Trophoblast cell (in vitro differentiated cells and primary cell): ENCODE data around the gene FBXL19.
A peak's percentile ranks its signal among the peaks of the same experiment; 100 is the strongest.

Experiments
- DNase-seq, 2 donors: peaks; one replicate each; pipeline ENCODE4 v3.0.0-alpha.2; 2016
- H2AFZ ChIP-seq: 2 replicates; pipeline ENCODE4 v1.6.1; 2013; ENCODE audit warnings: low read length, moderate library complexity, mild to moderate bottlenecking; ENCODE audit not compliant: insufficient read depth, poor library complexity
- H2AK5ac ChIP-seq: 2 replicates; pipeline ENCODE4 v1.6.1; 2013; ENCODE audit warnings: mild to moderate bottlenecking, low read length
- H2BK120ac ChIP-seq: 2 replicates; pipeline ENCODE4 v1.6.1; 2013; ENCODE audit warnings: low read length, mild to moderate bottlenecking, moderate library complexity; ENCODE audit not compliant: insufficient read depth, poor library complexity
- H2BK12ac ChIP-seq: 2 replicates; pipeline ENCODE4 v1.6.1; 2013; ENCODE audit warnings: mild to moderate bottlenecking, low read length, moderate library complexity
- H2BK5ac ChIP-seq: 2 replicates; pipeline ENCODE4 v1.6.1; 2013; ENCODE audit warnings: low read length, low read depth, moderate library complexity, mild to moderate bottlenecking; ENCODE audit not compliant: poor library complexity
- H3K14ac ChIP-seq: 2 replicates; pipeline ENCODE4 v1.6.1; 2013; ENCODE audit warnings: mild to moderate bottlenecking, low read length
- H3K18ac ChIP-seq: 2 replicates; pipeline ENCODE4 v1.6.1; 2013; ENCODE audit warnings: mild to moderate bottlenecking, low read length
- H3K23ac ChIP-seq: 2 replicates; pipeline ENCODE4 v1.6.1; 2013; ENCODE audit warnings: low read length
- H3K27ac ChIP-seq: 2 replicates; pipeline ENCODE4 v1.5.1; 2013; ENCODE audit warnings: low read depth, mild to moderate bottlenecking, inconsistent platforms, low read length, moderate library complexity
- H3K27me3 ChIP-seq: 2 replicates; pipeline ENCODE4 v1.6.1; 2013; ENCODE audit warnings: inconsistent platforms, mild to moderate bottlenecking, low read length, moderate library complexity; ENCODE audit not compliant: insufficient read depth
- H3K36me3 ChIP-seq, 2 experiments: 1 replicate in 1 of 2; 2 replicates in 1 of 2; pipeline ENCODE4 v1.6.1; 2013; ENCODE audit warnings: low read length in 2 of 2, mild to moderate bottlenecking in 2 of 2, moderate library complexity in 1 of 2; ENCODE audit not compliant: insufficient read depth in 2 of 2, control insufficient read depth in 1 of 2
- H3K4ac ChIP-seq: 2 replicates; pipeline ENCODE4 v1.6.1; 2013; ENCODE audit warnings: low read depth, mild to moderate bottlenecking, low read length, moderate library complexity
- H3K4me1 ChIP-seq, 2 experiments: 1 replicate in 1 of 2; 2 replicates in 1 of 2; pipeline ENCODE4 v1.6.1; 2013; ENCODE audit warnings: low read length in 2 of 2, mild to moderate bottlenecking in 2 of 2, moderate library complexity in 1 of 2; ENCODE audit not compliant: insufficient read depth in 2 of 2, control insufficient read depth in 1 of 2
- H3K4me2 ChIP-seq: 2 replicates; pipeline ENCODE4 v1.6.1; 2013; ENCODE audit warnings: inconsistent platforms, mild to moderate bottlenecking, low read length, moderate library complexity
- H3K4me3 ChIP-seq: 2 replicates; pipeline ENCODE4 v1.5.1; 2013; ENCODE audit warnings: mild to moderate bottlenecking, low read depth, low read length, inconsistent platforms
- H3K79me1 ChIP-seq: one replicate; pipeline ENCODE4 v1.6.1; 2013; ENCODE audit warnings: low read length
- H3K79me2 ChIP-seq: 2 replicates; pipeline ENCODE4 v1.6.1; 2013; ENCODE audit warnings: low read length, mild to moderate bottlenecking; ENCODE audit not compliant: control insufficient read depth, insufficient read depth, poor library complexity
- H3K9ac ChIP-seq: 2 replicates; pipeline ENCODE4 v1.6.1; 2013; ENCODE audit warnings: mild to moderate bottlenecking, low read length
- H3K9me3 ChIP-seq: 2 replicates; pipeline ENCODE4 v1.6.1; 2013; ENCODE audit warnings: low read depth, mild to moderate bottlenecking, control low read depth, inconsistent platforms, low read length; ENCODE audit not compliant: insufficient read depth
- H4K12ac ChIP-seq: 2 replicates; pipeline ENCODE4 v1.6.1; 2013; ENCODE audit warnings: low read depth, mild to moderate bottlenecking, low read length, moderate library complexity
- H4K8ac ChIP-seq: 2 replicates; pipeline ENCODE4 v1.6.1; 2013; ENCODE audit warnings: low read depth, mild to moderate bottlenecking, low read length, moderate library complexity
- H4K91ac ChIP-seq: one replicate; pipeline ENCODE4 v1.6.1; 2013; ENCODE audit warnings: low read depth, mild to moderate bottlenecking, low read length, moderate library complexity
- WGBS: extraction: QIAGEN DNeasy Blood & Tissue Kit; methylation state at CpG from one replicate; pipeline ENCODE4 v1.1.7; 2013; ENCODE audit warnings: missing lambda C conversion rate; ENCODE audit not compliant: insufficient read length, insufficient coverage; ENCODE audit errors: extremely low coverage; 5-methylcytosine and 5-hydroxymethylcytosine counted together

FBXL19 gene

GRCh38 chr16:30901201-30902028 is 22.0 kb upstream of the FBXL19 start:
- Histone ChIP-seq H4K12ac (peak overlapping the region; percentile 80), H4K91ac (peak overlapping the region; percentile 26), H3K4ac (peak overlapping the region; percentile 24), H3K4me1 (peaks cover 0 to 10% of the 10 kb centered on the region in 2 experiments), H2AK5ac (peak overlapping the region; percentile 68), H2BK12ac (no peak overlapping the region), H3K27ac (peak overlapping the region; percentile 84), H3K23ac (no peak overlapping the region), H4K8ac (peak overlapping the region; percentile 74), H2BK120ac (peak overlapping the region; percentile 30), H3K36me3 (no peaks in the 10 kb centered on the region), H2BK5ac (peak overlapping the region; percentile 31), H3K9ac (no peak overlapping the region), H3K27me3 (no peaks in the 10 kb centered on the region), H3K79me1 (peaks cover 11% of the 10 kb centered on the region), H3K4me3 (peak overlapping the region; percentile 65), H3K4me2 (peak overlapping the region; percentile 83), H3K18ac (peak overlapping the region; percentile 37), H3K9me3 (no peaks in the 10 kb centered on the region), H2AFZ (peak overlapping the region; percentile 64), H3K14ac (peak overlapping the region; percentile 39), H3K79me2 (peaks cover 4% of the 10 kb centered on the region)
- no CpG with 5 or more reads among the region's 6 CpGs for WGBS
- DNase-seq: no peak

- H3K36me3 ChIP-seq: no peaks in the 10 kb centered on the region
- H4K12ac ChIP-seq: peak overlapping the region; percentile 80
- H2AFZ ChIP-seq: peak overlapping the region; percentile 64
- H2AK5ac ChIP-seq: peak overlapping the region; percentile 68
- H2BK5ac ChIP-seq: peak overlapping the region; percentile 87
- H3K27ac ChIP-seq: peak overlapping the region; percentile 84
- H4K8ac ChIP-seq: peak overlapping the region; percentile 93
- peak overlapping the region; percentile 83 for H3K4me2 ChIP-seq
- peak; percentile 60 to 89 for DNase-seq
- peak overlapping the region; percentile 50 for H3K4ac ChIP-seq
- no peak overlapping the region for H2BK12ac ChIP-seq
- WGBS: no CpG with 5 or more reads among the region's 99 CpGs
- no peak overlapping the region for H3K23ac ChIP-seq
- H2BK120ac ChIP-seq: peak overlapping the region; percentile 70
- no peaks in the 10 kb centered on the region for H3K9me3 ChIP-seq
- no peaks in the 10 kb centered on the region for H3K79me2 ChIP-seq
- peak overlapping the region; percentile 95 for H3K18ac ChIP-seq
- H3K14ac ChIP-seq: peak overlapping the region; percentile 88
- peaks cover 0 to 7% of the 10 kb centered on the region in 2 experiments for H3K4me1 ChIP-seq
- no peaks in the 10 kb centered on the region for H3K27me3 ChIP-seq
- H3K79me1 ChIP-seq: peaks cover 6% of the 10 kb centered on the region
- peak overlapping the region; percentile 87 for H4K91ac ChIP-seq
- H3K9ac ChIP-seq: peak overlapping the region; percentile 93
- H3K4me3 ChIP-seq: peak overlapping the region; percentile 72
These were observed 21.1 kb upstream of the FBXL19 start for GRCh38 chr16:30902029-30902972.

- peak overlapping the region; percentile 6 for H4K12ac ChIP-seq
- WGBS: no CpG with 5 or more reads among the region's 4 CpGs
These were observed 20.4 kb upstream of the FBXL19 start for GRCh38 chr16:30903002-30903401.

GRCh38 chr16:30903596-30903995 is 19.8 kb upstream of the FBXL19 start:
- H4K12ac ChIP-seq: no peak overlapping the region
- H2AFZ ChIP-seq: no peak overlapping the region
- H3K9me3 ChIP-seq: no peaks in the 10 kb centered on the region
- no peaks in the 10 kb centered on the region for H3K36me3 ChIP-seq
- H3K14ac ChIP-seq: no peak overlapping the region
- no peak overlapping the region for H2AK5ac ChIP-seq
- no peak for DNase-seq
- H2BK12ac ChIP-seq: no peak overlapping the region
- no peak overlapping the region for H2BK120ac ChIP-seq
- no peak overlapping the region for H3K23ac ChIP-seq
- H3K79me1 ChIP-seq: peaks cover 6% of the 10 kb centered on the region
- H4K8ac ChIP-seq: peak overlapping the region; percentile 28
- no peak overlapping the region for H3K18ac ChIP-seq
- no peak overlapping the region for H3K9ac ChIP-seq
- H3K4ac ChIP-seq: no peak overlapping the region
- peaks cover 0 to 6% of the 10 kb centered on the region in 2 experiments for H3K4me1 ChIP-seq
- no peak overlapping the region for H4K91ac ChIP-seq
- no peak overlapping the region for H3K27ac ChIP-seq
- WGBS: no CpG with 5 or more reads among the region's 4 CpGs
- no peaks in the 10 kb centered on the region for H3K79me2 ChIP-seq
- no peak overlapping the region for H2BK5ac ChIP-seq
- no peak overlapping the region for H3K4me2 ChIP-seq
- no peaks in the 10 kb centered on the region for H3K27me3 ChIP-seq
- H3K4me3 ChIP-seq: no peak overlapping the region

More at GRCh38 chr16:30903002-30903401, 20.4 kb upstream of the FBXL19 start:
- H3K9ac ChIP-seq: no peak overlapping the region
- H3K4me1 ChIP-seq: peaks cover 0 to 6% of the 10 kb centered on the region in 2 experiments
- peak overlapping the region; percentile 93 for H4K8ac ChIP-seq
- DNase-seq: no peak
- no peak overlapping the region for H2BK12ac ChIP-seq
- H3K27ac ChIP-seq: no peak overlapping the region
- H3K4ac ChIP-seq: no peak overlapping the region
- no peak overlapping the region for H2AFZ ChIP-seq
- no peaks in the 10 kb centered on the region for H3K36me3 ChIP-seq
- H4K91ac ChIP-seq: peak overlapping the region; percentile 87
- H3K79me1 ChIP-seq: peaks cover 6% of the 10 kb centered on the region
- no peak overlapping the region for H2BK120ac ChIP-seq
- H3K4me2 ChIP-seq: no peak overlapping the region
- H2AK5ac ChIP-seq: peak overlapping the region; percentile 16
- H3K4me3 ChIP-seq: no peak overlapping the region
- no peak overlapping the region for H2BK5ac ChIP-seq
- no peak overlapping the region for H3K23ac ChIP-seq
- H3K14ac ChIP-seq: peak overlapping the region; percentile 5
- no peaks in the 10 kb centered on the region for H3K79me2 ChIP-seq
- no peak overlapping the region for H3K18ac ChIP-seq
- H3K9me3 ChIP-seq: no peaks in the 10 kb centered on the region
- no peaks in the 10 kb centered on the region for H3K27me3 ChIP-seq
